ENCODE results near the gene PARN.

PARN gene

DNA sequence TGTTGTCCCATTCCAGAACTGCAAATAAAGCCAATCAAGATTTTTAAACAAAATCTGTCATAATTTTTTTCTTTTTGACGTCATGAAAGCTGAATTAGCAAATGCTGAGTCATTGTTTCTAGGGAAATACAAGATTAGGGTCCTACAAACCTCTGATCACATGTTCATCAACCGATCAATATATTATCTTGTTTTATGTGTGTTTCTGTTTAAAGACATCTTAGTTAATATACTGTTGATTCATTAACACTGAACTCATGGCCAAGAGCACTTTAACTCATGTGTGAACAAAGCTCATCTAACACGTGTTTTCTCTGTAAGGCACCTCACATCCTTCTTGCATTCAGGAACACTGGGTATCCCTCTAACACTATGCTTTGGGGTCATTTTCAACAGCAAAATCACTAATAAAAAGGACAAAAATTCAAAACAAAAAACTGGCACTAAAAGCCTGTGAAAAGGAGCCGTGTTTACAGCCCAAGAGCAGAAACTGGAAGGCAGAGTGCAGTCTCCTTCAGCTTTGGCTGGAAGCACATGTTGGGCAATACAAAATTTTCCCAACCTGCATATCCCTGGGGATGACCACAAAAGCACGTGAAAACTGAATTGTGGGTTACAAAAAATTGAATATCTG, 102.5 kb downstream of the PARN start:
- DNase-seq = no peak

DNA sequence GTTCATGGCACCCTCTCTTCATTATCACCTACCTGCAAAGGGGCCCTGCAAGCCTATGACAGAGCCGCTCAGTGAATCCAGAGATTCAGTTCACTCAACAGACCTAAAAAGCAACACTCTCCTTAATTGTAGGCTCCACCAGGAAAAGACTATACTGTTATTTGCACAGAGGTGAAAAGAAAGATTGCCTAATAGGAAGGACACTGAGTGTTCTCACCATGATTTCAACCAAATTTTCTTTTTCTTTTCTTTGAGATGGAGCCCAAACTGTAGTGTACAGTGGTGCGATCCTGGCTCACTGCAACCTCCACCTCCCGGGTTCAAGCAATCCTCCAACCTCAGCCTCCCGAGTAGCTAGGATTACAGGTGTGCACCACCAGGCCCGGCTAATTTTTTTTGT, 104.5 kb downstream of the PARN start:
- DNase-seq = no peak

DNA sequence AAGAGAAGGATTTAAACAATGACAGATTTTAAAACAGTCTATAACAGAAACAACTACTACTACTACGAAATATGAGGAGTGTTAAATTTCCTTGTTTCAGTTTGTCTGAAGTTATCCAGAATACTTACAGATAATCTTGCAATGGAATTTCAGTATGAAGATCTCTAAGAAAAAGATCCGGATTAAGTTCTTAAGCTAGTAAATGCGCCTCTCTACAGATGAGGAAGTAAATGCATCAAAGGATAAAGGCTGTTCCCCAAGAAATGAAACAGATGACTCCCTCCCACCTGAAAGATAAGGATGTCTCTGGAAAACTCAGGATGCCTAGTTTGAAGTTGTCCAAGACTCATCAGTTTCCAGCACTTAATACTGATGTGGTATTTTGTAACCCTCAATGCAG, 105.1 kb downstream of the PARN start:
- no peak for DNase-seq

DNA sequence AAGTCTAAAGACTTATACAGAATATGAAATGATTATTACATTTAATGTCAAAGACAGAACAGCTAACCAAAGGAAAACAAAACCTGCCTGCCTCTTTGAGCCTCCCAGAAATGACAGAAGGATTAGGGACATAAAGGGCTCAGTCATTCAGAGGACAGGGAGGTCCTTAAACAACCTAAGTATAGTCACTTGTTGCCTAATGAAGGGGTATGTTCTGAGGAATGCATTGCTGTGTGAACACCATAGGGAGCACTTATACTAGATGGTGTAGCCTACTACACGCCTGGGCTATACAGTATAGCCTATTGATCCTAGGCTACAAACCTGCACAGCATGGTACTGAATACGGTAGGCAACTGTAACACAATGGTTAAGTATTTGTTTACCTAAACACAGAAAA, 106.4 kb downstream of the PARN start:
- DNase-seq = no peak

DNA sequence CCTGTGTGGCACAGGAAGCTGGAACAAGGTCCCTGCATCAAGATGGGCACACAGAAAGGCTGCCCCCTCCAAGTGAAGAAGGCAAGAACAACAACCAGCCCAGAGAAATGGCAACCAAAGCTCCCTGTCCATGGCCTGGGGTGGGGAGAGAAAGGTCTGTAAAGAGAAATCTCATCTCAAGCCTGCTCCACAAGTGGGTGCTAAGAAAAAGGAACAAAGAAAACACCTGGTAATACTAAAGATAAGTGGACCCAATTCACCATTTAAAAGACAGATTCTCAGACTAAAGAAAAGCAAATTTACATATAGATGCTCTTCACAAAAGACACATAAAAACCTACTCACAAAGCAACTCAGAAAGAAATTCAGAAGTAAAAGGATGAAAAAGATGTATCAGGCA, 107.4 kb downstream of the PARN start:
- no peak for DNase-seq

DNA sequence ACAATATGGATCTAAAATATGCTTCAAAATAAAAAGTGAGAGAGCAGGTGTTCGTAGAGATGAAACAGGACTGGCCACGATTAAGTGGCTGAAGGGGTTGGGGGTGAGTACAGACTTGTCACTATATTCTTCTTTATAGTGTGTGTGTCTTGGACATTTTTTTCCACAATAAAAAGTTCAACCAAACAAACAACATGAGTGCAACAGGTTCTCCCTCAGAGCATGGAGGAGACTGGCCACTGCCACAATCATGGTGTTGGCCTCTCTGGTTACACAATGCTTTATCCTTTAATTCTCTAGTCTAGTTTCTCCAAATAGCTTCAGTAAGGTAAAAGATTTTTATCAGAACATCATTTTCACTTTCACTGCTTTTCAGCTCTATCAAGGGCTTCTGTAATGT, 109.3 kb downstream of the PARN start:
- no peak for DNase-seq

DNA sequence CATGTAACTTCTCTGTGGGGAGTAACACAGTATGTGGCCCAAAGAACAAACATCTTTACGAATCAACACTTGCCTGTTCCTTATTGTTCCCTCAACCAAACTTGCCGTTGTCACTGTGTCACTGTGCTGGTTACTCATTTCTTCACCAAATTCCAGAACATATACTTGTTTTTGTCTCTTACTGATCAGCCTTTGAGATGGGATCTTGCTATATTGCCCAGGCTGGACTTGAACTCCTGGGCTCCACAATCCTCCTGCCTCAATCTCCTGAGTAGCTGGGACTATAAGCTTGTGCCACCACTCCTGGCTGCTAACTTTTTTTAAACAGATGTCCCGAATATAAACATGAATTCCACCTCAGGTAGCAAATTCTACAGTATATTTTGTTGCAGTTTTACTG, 115.1 kb downstream of the PARN start:
- DNase-seq = no peak

DNA sequence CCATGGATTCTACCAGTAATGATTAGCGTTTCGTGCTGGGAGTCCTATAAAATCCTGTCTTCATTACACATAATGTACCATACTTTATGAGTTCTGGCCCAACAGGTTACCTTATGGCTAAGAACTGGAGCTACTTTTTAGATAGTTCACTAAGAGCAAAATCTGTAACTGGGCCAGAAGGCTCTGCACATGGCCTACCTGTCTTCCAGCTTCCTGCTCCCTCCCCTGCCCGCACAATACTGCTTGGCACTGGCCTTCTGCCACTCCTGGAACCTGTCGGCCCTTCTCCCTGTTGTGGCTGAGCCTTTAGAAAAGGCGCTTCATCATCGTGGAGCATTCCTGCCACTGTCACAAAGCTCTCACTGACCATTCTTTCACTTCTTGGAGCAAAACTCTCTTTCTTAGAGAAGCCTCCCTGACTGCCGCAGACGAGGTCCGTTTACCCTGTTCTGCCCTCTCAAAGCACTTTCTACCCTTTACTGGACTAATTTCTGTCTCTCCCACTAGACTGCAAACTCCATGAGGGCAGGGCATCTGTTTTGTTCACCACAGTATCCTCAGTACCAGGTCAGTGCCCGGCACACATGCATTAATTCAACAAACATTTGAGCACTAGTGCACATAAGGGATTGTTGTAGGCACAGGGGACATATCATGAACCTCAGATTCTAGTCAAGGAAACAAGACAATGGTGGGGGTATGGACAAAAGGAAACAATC, 116.5 kb downstream of the PARN start:
- no peak for DNase-seq

DNA sequence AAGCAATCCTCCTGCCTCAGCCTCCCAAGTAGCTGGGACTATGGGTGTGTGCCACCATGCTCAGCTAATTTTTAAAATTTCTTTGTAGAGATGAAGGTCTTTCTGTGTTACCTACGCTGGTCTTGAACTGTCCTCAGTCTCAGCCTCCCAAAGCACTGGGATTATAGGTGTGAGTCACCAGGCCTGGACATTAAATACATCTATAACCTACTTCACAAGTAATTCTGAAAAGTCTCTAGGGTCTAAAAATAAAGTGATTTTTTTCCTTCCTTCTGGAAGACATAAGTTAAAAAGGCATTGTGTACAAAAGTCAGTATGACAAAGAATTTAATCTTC, 118.3 kb downstream of the PARN start:
- no peak for DNase-seq

DNA sequence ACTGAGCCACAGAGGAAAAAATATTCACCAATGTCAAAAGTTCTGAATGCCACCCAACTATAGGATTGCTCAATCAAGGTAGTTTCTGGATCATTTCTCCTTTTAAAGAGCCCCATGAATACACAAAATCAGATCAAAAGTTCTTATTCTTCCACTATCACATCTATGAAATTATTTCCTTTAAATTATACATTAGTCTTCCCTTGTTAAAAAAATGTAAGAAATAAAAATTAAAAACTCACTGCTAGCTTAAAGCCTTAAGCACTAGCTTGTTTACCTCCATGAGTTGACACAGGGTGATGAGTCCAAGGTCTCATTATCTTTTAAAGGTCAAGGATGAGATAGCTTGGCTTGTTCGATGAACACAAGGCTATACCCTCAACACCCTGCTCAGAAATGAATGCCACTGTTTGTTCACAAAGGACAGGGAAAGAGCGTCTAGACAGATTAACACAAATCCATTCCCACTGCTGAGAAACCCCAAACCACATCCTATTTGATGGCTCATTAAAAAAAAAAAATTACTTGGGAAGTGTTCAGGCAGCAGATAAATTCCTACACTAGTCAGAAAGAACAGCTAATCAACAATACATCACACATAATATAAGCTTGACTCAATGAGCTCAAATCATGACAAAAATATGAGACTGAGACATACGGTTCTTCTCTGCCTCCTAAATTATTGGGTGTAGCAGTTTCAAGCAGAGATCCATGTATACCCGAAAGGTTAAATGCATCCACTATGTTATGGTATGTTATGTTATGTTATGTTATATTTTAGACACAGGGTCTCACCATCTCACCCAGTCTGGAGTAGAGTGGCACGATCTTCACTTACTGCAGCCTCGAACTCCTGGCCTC, 118.9 kb downstream of the PARN start:
- DNase-seq = no peak

DNA sequence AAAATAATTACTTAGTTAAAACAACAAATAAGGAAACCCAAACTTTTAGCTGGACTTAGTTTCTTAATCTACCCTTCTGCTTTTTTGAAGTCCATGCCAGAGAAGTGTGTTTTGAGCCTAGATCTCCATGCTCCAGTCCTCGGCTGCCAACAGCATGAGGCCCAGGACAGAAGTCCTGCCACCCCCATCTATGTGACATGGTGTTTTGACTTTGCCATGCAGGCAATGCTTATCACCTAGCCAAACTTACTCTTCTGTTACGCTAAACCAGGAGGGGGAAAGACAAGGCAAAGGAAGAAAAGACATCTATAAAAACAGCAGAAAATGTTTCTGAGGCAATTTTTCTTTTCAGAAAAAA, 119.5 kb downstream of the PARN start:
- DNase-seq = no peak

DNA sequence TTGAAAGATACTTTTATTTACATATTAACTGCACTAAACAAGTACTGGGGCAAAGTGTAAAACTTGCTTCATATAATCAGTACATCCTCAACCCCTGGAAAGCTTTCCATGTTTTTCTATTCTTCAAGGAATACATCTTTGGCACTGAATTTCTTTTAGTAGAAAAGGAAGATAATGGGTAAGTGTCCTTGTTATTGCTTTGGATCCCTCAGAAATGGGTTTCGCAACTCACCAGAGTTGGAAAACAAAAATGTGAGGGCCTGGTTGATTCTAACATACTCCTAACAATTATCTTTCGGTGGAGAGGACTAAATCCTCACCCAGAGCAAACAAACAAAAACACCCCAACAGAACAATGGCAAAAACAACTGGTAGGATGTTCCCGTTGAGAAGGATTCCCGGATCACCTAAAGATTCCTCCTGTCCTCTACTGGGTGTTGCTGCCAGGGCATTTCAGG, 120.4 kb downstream of the PARN start:
- no peak for DNase-seq

DNA sequence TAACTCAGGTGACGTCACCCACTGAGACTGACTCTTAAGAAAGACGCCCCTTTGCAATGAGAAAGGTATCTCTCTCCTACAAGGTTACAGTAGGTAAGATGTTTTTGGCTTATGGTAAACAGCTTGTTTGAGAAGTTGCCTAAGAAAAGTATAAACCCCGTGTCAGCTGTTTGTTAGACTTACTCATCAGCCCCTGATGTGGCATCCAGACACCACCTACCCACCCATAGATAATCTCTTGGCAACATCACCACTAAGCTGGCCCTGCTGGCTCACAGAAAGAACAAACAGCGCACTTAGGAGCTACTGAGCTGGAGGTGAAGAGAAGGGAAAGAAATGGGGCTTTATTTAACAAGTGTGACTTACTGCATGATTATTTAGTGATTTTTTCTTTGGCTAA, 121.0 kb downstream of the PARN start:
- no peak for DNase-seq

DNA sequence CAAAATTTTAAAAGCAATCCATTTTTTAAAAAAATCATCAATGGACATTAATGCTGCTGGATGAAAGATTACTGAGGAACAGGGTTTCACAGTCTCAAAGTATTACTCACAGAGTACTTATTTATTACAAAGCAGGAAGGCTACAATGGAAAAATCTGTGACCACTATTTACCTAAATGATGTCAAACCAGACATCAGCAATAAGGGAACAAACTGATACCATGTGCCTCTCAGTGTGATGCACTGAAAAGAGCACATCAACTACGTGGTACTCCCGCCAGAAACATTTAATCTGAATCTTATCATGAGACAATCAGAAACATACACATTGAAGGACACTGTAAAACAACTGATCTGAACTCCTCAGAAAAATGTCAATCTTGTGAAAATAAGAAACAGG, 124.2 kb downstream of the PARN start:
- DNase-seq = no peak

DNA sequence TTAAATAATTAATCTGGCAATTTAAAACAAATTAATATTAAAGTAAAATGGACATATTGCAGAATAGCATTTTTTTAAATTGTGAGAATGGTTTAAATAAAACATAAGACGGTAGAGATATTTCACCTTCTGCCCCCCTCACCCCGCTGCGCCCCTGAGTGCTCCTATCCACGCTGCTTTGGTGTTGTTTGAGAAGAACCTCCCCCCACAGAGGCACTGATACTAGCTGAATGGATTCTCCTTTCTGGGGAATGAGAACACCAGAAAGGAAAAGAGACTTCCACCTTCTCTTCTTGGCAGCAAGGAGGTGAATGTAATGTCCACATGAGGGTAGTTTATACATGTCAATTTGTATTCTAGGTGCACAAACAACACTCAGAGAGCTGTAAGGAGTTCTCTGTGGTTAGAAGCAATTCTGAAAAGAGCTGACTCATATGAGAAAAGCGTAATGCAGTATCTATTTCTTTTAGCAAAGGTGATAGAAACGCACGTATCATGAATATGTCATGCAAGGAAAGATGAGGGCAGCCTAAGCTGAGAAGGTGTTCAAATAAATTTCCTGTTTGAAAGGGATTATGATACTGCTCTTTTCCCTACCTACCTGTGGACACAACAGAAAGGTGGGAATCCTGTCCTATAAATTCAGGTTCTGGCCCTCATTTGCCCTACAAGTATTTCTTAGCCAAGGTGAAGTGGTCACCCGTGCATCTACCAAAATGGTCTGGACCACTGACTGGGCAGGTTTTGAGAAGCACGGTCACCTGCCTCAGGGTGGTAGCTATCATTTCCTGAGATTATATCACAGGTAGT, 126.9 kb downstream of the PARN start:
- no peak for DNase-seq

DNA sequence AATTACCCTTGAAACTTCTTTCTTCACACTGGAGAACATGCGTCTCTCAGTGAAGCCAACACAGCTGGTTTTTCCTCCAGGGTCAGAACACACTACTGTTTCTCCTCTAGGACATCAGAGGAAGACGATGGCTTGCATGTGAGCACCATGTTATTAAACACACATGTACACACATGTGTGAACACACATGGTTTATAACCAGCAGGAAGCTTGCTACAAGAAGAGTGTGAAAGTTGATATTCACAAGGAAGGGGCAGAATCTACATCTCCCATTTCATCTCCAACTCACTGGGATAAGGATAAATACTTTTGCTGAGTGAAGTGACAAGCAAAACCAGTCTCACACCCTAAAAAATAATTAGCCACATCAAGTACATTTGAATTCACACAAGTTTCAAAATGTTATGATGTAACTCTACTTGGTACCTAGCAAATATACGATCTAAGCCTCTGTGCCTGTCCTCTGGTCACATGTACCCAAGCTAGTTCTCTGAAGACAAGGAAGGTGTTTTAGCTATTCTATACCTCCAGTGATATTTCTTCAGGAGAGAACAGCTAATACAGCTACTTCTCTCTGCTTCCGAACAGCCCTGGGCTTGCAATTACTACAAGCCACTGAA, 127.7 kb downstream of the PARN start:
- DNase-seq = no peak

DNA sequence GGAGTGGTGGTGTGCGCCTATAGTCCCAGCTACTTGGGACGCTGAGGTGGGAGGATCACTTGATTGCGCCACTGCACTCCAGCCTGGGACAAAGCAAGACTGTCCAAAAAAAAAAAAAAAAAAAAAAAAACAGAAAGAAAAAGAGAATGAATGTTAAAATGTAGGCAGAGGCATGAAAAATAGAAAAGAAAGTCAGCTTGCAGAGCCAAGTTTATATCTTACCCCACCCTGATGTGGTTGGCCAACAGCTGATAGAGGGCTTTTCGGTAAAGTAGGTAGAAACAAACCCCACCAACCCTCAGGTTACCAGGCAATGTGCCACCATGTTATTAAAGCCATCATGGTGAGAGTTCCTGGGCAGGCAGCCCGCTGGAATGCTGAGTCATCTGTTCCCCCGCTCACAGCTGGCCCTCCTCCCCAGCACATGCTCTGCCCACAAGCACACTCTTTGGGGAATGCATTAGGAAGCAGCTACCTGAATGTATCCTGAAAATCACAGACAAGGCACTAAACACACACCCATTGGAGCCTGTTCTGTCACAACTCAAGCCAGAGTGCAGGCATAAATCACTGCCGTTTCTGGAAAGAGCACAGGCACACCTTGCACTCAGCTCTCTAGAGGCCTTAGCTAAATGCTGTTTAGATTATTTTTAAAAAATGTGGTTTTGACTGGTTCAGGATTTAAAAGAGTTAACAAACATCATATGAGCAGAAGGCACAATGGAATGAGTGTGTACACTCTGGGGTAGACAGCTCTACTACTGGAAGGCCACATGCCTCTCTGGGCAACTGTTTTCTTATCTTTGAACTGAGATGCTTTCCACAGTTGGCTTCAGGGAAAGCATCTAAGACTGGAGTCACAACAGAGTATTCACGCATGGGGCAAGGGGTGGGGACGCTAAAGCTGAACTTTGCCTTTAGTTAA, 128.5 kb downstream of the PARN start:
- DNase-seq = peak; percentile 11

DNA sequence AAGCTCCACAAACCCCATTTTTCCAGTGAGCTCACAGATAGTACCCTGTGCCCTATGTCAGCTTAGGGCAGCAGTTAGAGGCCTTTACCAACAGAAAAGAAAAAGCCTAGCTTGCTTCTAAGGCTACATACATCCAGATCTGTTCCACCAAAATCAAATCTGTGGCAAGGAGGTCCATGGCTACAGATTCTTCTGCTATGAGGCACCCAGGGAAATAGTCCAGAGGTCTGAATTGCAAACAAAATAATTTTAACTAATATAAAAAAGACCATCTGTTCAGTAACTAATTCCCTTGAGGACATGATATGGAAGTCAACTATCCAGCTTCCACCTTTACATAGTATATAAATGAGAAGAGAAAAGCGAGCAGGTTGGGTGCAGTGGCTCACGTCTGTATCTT, 129.3 kb downstream of the PARN start:
- DNase-seq = no peak

DNA sequence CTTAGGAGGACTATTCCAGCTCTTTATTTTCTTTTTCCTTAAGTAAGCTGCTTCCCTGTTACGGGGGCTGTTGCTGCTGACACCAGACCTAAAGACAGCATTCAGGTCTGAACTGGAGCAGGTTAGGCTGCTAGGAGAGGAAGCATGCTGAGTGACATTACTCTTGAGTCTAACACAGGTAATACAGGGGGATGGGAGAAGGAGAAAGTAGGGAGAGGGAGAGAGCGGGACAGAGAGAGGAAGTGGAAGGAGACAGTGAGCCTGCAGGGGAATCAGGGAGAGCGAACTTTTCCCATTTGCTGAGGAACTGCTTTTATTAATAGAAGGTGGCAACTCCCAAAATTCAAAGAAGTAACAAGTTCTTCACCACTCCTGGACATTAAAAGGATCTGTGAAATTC, 130.9 kb downstream of the PARN start:
- no peak for DNase-seq

DNA sequence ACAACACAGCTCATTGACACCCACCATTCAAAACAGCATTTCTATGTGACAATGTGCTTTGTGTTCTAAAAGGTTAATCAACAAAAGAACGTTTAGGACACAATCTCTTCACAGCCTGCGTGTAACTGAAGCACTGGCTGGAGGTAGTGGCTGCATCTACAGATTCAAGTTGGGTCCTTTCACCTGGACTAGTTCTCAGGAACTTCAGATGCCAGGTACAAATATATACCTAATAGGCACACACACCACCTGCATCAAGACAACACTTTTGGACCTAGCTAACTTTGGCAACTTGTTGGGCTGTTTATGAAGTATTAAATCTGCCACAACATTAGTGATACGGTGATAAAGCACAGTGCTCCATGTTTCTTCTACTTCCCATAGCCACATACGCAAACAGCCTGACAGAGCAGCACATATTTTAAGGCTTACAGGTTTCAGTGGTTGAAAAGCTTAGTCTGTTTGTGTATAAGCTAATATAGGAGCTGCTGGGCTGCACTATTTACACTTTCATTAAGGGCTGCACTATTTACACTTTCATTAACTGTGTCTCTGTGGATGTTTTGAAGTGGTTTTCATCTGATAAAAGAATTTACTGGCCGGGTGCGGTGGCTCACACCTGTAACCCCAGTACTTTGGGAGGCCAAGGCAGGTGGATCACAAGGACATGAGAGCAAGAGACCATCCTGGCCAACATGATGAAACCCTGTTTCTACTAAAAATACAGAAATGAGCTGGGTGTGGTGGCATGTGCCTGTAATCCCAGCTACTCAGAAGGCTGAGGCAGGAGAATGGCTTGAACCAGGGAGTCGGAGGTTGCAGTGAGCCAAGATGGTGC, 132.6 kb downstream of the PARN start:
- no peak for DNase-seq

DNA sequence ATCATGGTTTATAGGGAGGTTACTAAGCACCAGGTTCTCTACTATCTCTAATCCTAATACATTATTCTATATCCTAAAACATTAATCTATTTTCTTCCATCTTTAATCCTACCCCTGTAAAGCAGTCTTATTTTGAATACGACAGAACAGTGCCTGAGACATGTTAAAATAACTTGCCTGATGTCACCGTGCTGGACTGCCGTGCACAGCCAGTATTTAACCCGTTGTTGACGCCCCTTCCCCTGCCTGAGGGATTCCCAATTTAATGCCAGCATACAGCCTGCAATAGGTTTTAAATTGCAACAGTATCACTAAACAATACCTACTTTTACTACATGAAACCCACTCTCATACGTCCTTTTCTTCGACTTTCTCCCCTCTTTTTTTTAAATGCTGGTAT, 133.3 kb downstream of the PARN start:
- DNase-seq = no peak

Data from retina (tissue), 1 donor.